BLaER1 treated with 17β-estradiol and CSF1 and Interleukin-3, amounts not matched to agents 10 nM and 100 nM (cell line): ENCODE measurements around the gene C21orf91.
A peak's percentile ranks its signal among the peaks of the same experiment; 100 is the strongest.

ENCODE experiments used
- H3K27ac ChIP-seq, 11 experiments: shearing (Covaris generic); formaldehyde crosslinking; 2 replicates each; pipeline ENCODE4 v1.8.1; 2022
- H3K27me3 ChIP-seq, 11 experiments: shearing (Covaris generic); formaldehyde crosslinking; 2 replicates each; pipeline ENCODE4 v1.8.1; 2022
- H3K36me3 ChIP-seq, 11 experiments: shearing (Covaris generic); formaldehyde crosslinking; 2 replicates each; pipeline ENCODE4 v1.8.1; 2022
- H3K4me1 ChIP-seq, 10 experiments: shearing (Covaris generic); formaldehyde crosslinking; 2 replicates each; pipeline ENCODE4 v1.8.1; 2022
- H3K4me2 ChIP-seq, 11 experiments: shearing (Covaris generic); formaldehyde crosslinking; 2 replicates each; pipeline ENCODE4 v1.8.1; 2022
- H3K4me3 ChIP-seq, 10 experiments: shearing (Covaris generic); formaldehyde crosslinking; 2 replicates each; pipeline ENCODE4 v1.8.1; 2022
- H3K9ac ChIP-seq, 11 experiments: shearing (Covaris generic); formaldehyde crosslinking; 2 replicates each; pipeline ENCODE4 v1.8.1; 2022
- H3K9me3 ChIP-seq, 11 experiments: shearing (Covaris generic); formaldehyde crosslinking; replicated peaks in 1 of 11; 2 replicates each; pipeline ENCODE4 v1.8.1; 2022
- H4K20me1 ChIP-seq, 11 experiments: shearing (Covaris generic); formaldehyde crosslinking; 2 replicates each; pipeline ENCODE4 v1.8.1; 2022
- Cebpa-rat ChIP-seq, 11 experiments: shearing (Covaris generic); IDR thresholded peaks; 2 replicates each; pipeline ENCODE4 v1.8.1; 2022

The C21orf91 gene

DNA sequence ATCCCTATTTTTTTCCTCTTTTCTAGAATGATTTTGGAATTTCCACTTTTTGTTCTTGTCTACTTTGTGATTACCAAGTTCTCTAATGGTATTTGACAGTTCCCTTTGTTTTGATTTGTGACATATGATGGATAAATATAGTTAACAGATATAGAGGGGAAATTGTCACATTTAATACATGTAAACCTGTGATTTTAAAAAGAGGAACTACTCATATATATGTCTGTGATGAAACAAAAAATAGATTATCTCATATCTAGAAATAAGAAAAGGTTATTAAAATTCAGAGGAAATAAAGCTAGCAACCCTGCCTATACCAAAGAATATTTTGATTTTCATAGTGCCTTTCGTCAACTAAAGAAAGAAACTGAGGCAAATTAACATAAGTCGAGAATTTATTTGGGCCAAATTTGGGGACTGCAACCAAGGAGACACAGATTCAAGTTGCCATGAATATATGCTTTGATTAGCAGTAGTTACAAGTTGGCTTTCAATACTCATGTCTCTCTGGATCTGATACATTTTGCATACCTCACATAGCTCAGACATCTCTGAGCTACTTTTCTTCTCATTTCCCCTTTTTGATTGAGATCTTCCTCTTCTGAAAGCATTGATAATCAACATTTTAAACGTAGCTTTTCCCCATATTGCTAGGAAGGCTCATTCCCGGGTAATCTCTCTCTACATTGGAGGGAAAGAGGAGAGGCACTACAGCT lies 15.6 kb upstream of the C21orf91 start:
- Histone ChIP-seq H3K4me1 (peaks cover 0 to 9% (median 0%) of the 10 kb centered on the region in 10 experiments; a peak in 4 of 20 replicates), H3K4me2 (peak overlapping the region in 2 of 11 experiments; percentile 9 to 36; a peak in 1 of 22 replicates)
- no peak for TF ChIP-seq Cebpa-rat (IDR thresholded peaks at IDR 0.05)

DNA sequence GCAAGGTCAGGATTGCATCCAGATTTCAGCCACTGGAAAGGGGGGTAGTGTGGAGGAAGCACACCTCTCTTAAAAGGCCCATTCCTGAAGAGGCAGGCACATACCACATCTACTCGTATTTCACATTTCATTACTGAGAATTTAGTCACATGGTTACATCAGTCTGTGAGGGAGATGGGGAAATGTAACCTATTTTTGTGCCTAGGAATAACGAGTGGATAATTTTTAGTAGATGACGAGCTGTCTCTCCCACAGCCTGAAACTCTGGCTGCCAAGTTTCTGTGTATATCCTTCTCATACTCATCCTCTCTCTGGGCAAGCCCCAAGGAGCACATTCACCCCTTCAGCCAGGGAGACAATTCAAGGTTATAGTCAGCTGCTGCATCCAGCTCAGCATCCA lies 10.3 kb upstream of the C21orf91 start:
- no peaks in the 10 kb centered on the region for H3K36me3 ChIP-seq
- H4K20me1 ChIP-seq: no peaks in the 10 kb centered on the region
- H3K4me1 ChIP-seq: no peaks in the 10 kb centered on the region
- H3K4me2 ChIP-seq: no peak overlapping the region
- no peak overlapping the region for H3K27ac ChIP-seq
- no peak overlapping the region for H3K9ac ChIP-seq
- H3K27me3 ChIP-seq: no peaks in the 10 kb centered on the region
- H3K9me3 ChIP-seq: peaks cover 0 to 16% (median 6%) of the 10 kb centered on the region in 11 experiments; a peak in 11 of 22 replicates
- no peak overlapping the region for H3K4me3 ChIP-seq
- no peak for TF ChIP-seq Cebpa-rat (IDR thresholded peaks at IDR 0.05)

More for the DNA sequence above, 15.6 kb upstream of the C21orf91 start:
- no peaks in the 10 kb centered on the region for H4K20me1 ChIP-seq
- H3K27ac ChIP-seq: no peak overlapping the region
- H3K36me3 ChIP-seq: no peaks in the 10 kb centered on the region
- no peak overlapping the region for H3K9ac ChIP-seq
- no peaks in the 10 kb centered on the region for H3K9me3 ChIP-seq
- no peak overlapping the region for H3K4me3 ChIP-seq
- H3K27me3 ChIP-seq: no peaks in the 10 kb centered on the region

DNA sequence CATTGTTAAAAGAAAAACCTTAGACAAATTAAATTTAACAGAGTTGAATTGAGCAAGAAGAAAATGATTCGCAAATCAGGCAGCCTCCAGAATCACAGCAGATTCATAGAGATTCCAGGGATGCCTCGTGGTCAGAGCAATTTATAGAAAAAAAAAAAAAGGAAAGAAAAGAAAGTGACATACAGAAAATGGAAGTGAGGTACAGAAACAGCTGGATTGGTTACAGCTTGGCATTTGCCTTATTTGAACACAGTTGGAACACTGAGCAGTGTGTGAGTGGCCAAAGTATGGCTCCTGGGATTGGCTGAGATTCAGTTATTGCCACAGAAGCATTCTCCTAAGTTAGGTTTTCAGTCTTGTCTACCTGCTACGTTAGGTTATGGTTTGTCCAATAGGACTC lies 9.1 kb upstream of the C21orf91 start:
- no peak overlapping the region for H3K9ac ChIP-seq
- H3K9me3 ChIP-seq: peaks cover 0 to 22% (median 6%) of the 10 kb centered on the region in 11 experiments; a peak in 11 of 22 replicates
- no peaks in the 10 kb centered on the region for H3K27me3 ChIP-seq
- H3K36me3 ChIP-seq: no peaks in the 10 kb centered on the region
- H4K20me1 ChIP-seq: no peaks in the 10 kb centered on the region
- no peak overlapping the region for H3K27ac ChIP-seq
- H3K4me2 ChIP-seq: no peak overlapping the region
- H3K4me1 ChIP-seq: no peaks in the 10 kb centered on the region
- TF ChIP-seq Cebpa-rat (IDR thresholded peaks at IDR 0.05): no peak
- H3K4me3 ChIP-seq: no peak overlapping the region

DNA sequence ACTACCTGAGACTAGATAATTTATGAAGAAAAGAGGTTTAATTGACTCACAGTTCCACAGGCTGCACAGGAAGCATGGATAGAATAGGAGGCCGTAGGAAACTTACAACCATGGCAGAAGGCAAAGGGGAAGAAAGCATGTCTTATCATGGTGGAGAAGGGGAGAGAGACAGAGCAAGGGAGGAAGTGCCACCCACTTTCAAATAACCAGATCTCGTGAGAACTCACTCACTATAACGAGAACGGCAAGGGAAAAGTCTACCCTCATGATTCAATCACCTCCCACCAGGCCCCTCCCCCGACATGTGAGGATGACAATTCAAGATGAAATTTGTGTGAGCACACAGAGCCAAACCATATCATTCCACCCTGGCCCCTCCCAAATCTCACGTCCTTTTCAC lies 4.7 kb upstream of the C21orf91 start:
- H3K27me3 ChIP-seq: peaks cover 0 to 15% (median 2%) of the 10 kb centered on the region in 11 experiments; a peak in 11 of 22 replicates
- H3K4me1 ChIP-seq: peaks cover 5 to 12% (median 9%) of the 10 kb centered on the region in 10 experiments
- no peak overlapping the region for H3K4me3 ChIP-seq
- no peak for TF ChIP-seq Cebpa-rat (IDR thresholded peaks at IDR 0.05)
- H3K9ac ChIP-seq: no peak overlapping the region
- peaks cover 0 to 3% (median 0%) of the 10 kb centered on the region in 11 experiments; a peak in 3 of 22 replicates for H4K20me1 ChIP-seq
- no peak overlapping the region for H3K27ac ChIP-seq
- peaks cover 0 to 22% (median 6%) of the 10 kb centered on the region in 11 experiments; a peak in 11 of 22 replicates for H3K9me3 ChIP-seq
- no peaks in the 10 kb centered on the region for H3K36me3 ChIP-seq
- no peak overlapping the region for H3K4me2 ChIP-seq

DNA sequence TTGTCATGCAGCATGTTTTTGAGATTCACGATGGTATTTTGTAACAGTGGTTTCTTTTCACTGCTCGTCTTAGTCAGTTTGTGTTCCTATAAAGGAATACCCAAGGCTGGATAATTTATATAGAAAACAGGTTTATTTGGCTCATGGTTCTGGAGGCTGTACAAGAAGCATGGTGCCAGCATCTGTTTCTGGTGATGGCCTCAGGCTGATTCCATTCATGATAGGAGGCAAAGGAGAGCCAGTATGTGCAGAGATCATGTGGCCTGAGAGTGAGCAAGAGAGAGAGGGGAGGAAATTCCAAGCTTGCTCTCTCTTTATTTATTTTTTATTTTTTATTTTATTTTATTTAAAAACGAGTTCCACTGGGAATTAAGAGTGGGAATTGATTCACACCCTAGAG lies 2.0 kb upstream of the C21orf91 start:
- Histone ChIP-seq H3K27me3 (peaks cover 0 to 27% (median 15%) of the 10 kb centered on the region in 11 experiments; a peak in 16 of 22 replicates), H3K4me2 (peak overlapping the region in 2 of 11 experiments; percentile 91 to 93; a peak in 3 of 22 replicates), H4K20me1 (peaks cover 0 to 25% (median 5%) of the 10 kb centered on the region in 11 experiments; a peak in 8 of 22 replicates), H3K9me3 (peaks cover 0 to 22% (median 6%) of the 10 kb centered on the region in 11 experiments; a peak in 11 of 22 replicates), H3K27ac (no peak overlapping the region), H3K9ac (no peak overlapping the region), H3K4me3 (no peak overlapping the region), H3K4me1 (peaks cover 12 to 33% (median 24%) of the 10 kb centered on the region in 10 experiments), H3K36me3 (peaks cover 4 to 10% (median 8%) of the 10 kb centered on the region in 11 experiments; a peak in 15 of 22 replicates)
- TF ChIP-seq Cebpa-rat (IDR thresholded peaks at IDR 0.05): no peak

DNA sequence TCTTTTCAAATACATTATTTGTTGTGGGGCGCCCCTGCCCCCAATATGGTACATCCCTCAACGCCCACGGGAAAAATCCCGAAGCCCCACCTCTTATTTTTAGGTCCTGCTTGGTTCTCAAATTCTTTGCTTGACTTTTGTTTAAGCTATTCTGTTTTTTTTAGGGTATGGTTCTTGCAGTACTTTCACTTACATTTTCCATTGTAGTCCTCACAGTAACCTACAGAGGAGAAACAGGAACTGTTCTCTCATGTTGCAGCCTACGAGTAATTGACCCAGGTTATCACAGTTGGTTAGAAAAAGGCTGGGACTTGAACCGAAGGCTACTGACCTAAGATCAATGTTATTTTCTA lies 697 bp upstream of the C21orf91 start:
- Histone ChIP-seq H3K4me2 (peak overlapping the region; percentile 63 to 97 (median 89)), H3K27ac (peak overlapping the region; percentile 96 to 99 (median 99))

DNA sequence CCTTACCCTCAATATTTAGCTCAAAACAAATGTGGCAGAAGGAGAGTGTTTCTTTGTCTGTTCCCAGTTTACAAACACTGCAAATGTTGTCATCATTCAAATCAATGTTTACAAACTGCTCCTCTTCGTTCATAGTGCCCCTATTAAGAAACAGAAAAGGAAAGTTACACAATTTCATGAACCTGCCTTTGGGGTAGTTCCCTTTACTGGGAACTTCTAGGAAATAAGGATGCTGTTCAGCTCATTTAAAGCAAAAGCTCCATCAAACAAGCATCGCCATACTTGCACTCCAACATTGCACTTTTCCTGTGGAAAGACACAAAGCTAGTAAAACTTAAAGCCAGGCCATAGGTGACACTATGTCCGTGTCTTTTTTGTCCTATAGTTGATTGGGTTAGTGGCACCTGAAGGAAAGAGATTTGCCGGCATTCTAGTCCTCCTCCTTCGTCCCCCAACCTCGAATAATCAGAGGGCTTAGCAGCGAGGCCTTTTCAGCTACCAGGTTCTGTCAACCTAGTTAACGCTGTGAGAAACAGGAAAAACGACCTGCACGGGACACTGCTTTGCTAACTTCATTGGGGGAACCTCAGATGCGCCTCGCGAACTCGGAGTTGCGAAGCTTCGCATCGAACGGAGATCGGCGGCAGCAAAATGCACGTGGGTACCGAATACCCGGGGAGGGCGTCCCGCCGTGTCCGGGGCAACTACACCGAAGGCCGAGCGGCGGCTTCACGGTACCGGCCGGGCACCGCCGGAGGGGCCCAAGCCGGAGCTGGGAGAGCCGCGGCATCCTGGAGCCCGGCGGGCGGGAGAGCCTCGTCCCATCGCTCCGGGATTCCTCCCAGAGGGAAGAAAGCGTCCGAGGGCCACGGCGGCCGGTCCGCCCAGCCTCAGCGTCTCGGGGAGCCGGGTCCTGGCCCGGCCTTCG lies 706 bp downstream of the C21orf91 start:
- H4K20me1 ChIP-seq: peaks cover 0 to 25% (median 5%) of the 10 kb centered on the region in 11 experiments; a peak in 8 of 22 replicates
- H3K36me3 ChIP-seq: peaks cover 26 to 37% (median 34%) of the 10 kb centered on the region in 11 experiments; a peak in 21 of 22 replicates
- peaks cover 12 to 33% (median 24%) of the 10 kb centered on the region in 10 experiments for H3K4me1 ChIP-seq
- peak overlapping the region; percentile 93 to 98 (median 96) for H3K9ac ChIP-seq
- H3K9me3 ChIP-seq: peaks cover 0 to 4% (median 0%) of the 10 kb centered on the region in 11 experiments; a peak in 1 of 22 replicates
- H3K4me3 ChIP-seq: peak overlapping the region; percentile 82 to 99 (median 97)
- H3K27me3 ChIP-seq: peaks cover 0 to 27% (median 15%) of the 10 kb centered on the region in 11 experiments; a peak in 16 of 22 replicates
- peak overlapping the region; percentile 96 to 99 (median 99) for H3K27ac ChIP-seq
- TF ChIP-seq Cebpa-rat (IDR thresholded peaks at IDR 0.05): peak in 3 of 11 experiments; percentile 14 to 54 (median 33); a peak in 2 of 22 replicates
- peak overlapping the region; percentile 63 to 97 (median 89) for H3K4me2 ChIP-seq

More for the DNA sequence above, 697 bp upstream of the C21orf91 start:
- Histone ChIP-seq H3K36me3 (peaks cover 12 to 23% (median 20%) of the 10 kb centered on the region in 11 experiments; a peak in 19 of 22 replicates), H3K9me3 (peaks cover 0 to 10% (median 0%) of the 10 kb centered on the region in 11 experiments; a peak in 6 of 22 replicates), H3K27me3 (peaks cover 0 to 27% (median 15%) of the 10 kb centered on the region in 11 experiments; a peak in 16 of 22 replicates), H3K4me3 (peak overlapping the region; percentile 82 to 99 (median 97)), H3K4me1 (peaks cover 12 to 33% (median 24%) of the 10 kb centered on the region in 10 experiments), H4K20me1 (peaks cover 0 to 25% (median 5%) of the 10 kb centered on the region in 11 experiments; a peak in 8 of 22 replicates), H3K9ac (peak overlapping the region; percentile 93 to 98 (median 96))
- TF ChIP-seq Cebpa-rat (IDR thresholded peaks at IDR 0.05): no peak

DNA sequence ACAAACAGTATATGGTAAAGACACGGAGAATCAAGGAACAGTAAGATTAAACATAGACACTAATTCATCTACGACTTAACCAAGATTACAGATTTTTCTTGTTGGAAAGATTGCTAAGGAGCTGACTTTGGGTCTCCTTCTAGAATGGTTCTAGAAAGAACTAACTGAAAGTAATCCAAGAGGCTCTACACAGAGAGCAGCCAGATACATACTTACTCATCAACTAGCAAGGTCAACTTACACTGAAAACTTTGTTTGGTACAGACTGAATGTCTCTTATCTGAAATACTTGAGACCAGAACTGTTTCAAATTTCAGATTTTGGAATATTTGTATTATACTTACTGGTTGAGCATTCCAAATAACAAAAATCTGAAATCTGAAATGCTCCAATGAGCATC lies 5.8 kb downstream of the C21orf91 start:
- Histone ChIP-seq H3K27me3 (peaks cover 0 to 10% (median 7%) of the 10 kb centered on the region in 11 experiments; a peak in 15 of 22 replicates), H4K20me1 (peaks cover 0 to 17% (median 3%) of the 10 kb centered on the region in 11 experiments; a peak in 8 of 22 replicates), H3K27ac (no peak overlapping the region), H3K4me3 (no peak overlapping the region), H3K4me2 (no peak overlapping the region), H3K9ac (no peak overlapping the region), H3K4me1 (peaks cover 7 to 22% (median 14%) of the 10 kb centered on the region in 10 experiments; a peak in 16 of 20 replicates), H3K36me3 (peaks cover 72 to 88% (median 83%) of the 10 kb centered on the region in 11 experiments), H3K9me3 (peaks cover 27 to 48% (median 40%) of the 10 kb centered on the region in 11 experiments)
- no peak for TF ChIP-seq Cebpa-rat (IDR thresholded peaks at IDR 0.05)
